CD4-positive, alpha-beta T cell (primary cell): ENCODE data around the gene SORBS1. TPM values are rescaled to one million over a fixed set of nuclear protein-coding genes. Genes with fewer than 3 reads are reported as not detected.

ENCODE experiments used
- ATAC-seq: fragments of 200-7000 bp; cut with Tn5 transposase; one replicate; pipeline ENCODE4 v1.10.0; 2022; ENCODE audit warnings: mild to moderate bottlenecking; ENCODE audit not compliant: poor library complexity
- CTCF ChIA-PET: fragments of 350-600 bp; sonication (Branson Sonifier 250); formaldehyde crosslinking; loops from one replicate; lab custom pipeline; 2021; ENCODE audit warnings: antibody characterized with exemption, inconsistent platforms; lab: Charles Lee
- POLR2A ChIA-PET: fragments of 350-600 bp; sonication (Branson Sonifier 250); formaldehyde crosslinking; loops from one replicate; lab custom pipeline; 2021; ENCODE audit warnings: antibody characterized with exemption, inconsistent platforms; lab: Charles Lee
- DNase-seq, 14 experiments: peaks; one replicate each; pipeline ENCODE4 v3.0.0-alpha.2; 2013 to 2020; ENCODE audit warnings: mixed read lengths in 2 of 14
- H3K27ac ChIP-seq, 2 donors: one replicate each; pipeline versions ENCODE4 v1.5.1 to v1.7.0; 2013; ENCODE audit warnings: low read length in 2 of 2, low read depth in 1 of 2, mild to moderate bottlenecking in 1 of 2
- H3K27me3 ChIP-seq, 2 experiments: 1 replicate in 1 of 2; 2 replicates in 1 of 2; pipeline versions ENCODE4 v1.6.1 to v1.7.0; 2013; ENCODE audit warnings: low read length in 2 of 2, control low read depth in 1 of 2, mild to moderate bottlenecking in 1 of 2, moderate library complexity in 1 of 2; ENCODE audit not compliant: insufficient read depth in 2 of 2, control insufficient read depth in 1 of 2
- H3K36me3 ChIP-seq: one replicate; pipeline ENCODE4 v1.6.1; 2013; ENCODE audit warnings: low read length, control low read depth; ENCODE audit not compliant: insufficient read depth
- H3K4me1 ChIP-seq: one replicate; pipeline ENCODE4 v1.6.1; 2013; ENCODE audit warnings: low read length, control low read depth; ENCODE audit not compliant: insufficient read depth
- H3K4me3 ChIP-seq: one replicate; pipeline ENCODE4 v1.5.1; 2013; ENCODE audit warnings: mild to moderate bottlenecking, low read length, moderate library complexity
- H3K9me3 ChIP-seq, 2 experiments: 1 replicate in 1 of 2; 2 replicates in 1 of 2; pipeline versions ENCODE4 v1.6.1 to v1.7.0; 2013; ENCODE audit warnings: low read length in 2 of 2, mild to moderate bottlenecking in 2 of 2, control low read depth in 1 of 2, moderate library complexity in 1 of 2; ENCODE audit not compliant: control insufficient read depth in 1 of 2, insufficient read depth in 1 of 2
- H3K27ac Mint-ChIP-seq: one replicate; pipeline ENCODE4 v1.8.0; 2020; ENCODE audit warnings: mixed read lengths
- H3K27me3 Mint-ChIP-seq: one replicate; pipeline ENCODE4 v1.8.0; 2021; ENCODE audit warnings: mixed read lengths
- H3K36me3 Mint-ChIP-seq: one replicate; pipeline ENCODE4 v1.8.0; 2021; ENCODE audit warnings: low read depth, mixed read lengths
- H3K4me1 Mint-ChIP-seq: one replicate; pipeline ENCODE4 v1.8.0; 2021; ENCODE audit warnings: low read depth, mixed read lengths
- H3K4me3 Mint-ChIP-seq: one replicate; pipeline ENCODE4 v1.8.0; 2020; ENCODE audit warnings: mild to moderate bottlenecking, mixed read lengths
- H3K9me3 Mint-ChIP-seq: one replicate; pipeline ENCODE4 v1.8.0; 2020; ENCODE audit warnings: mixed read lengths
- intact Hi-C, 2 experiments: fragments of 100-400 bp; cut with DNase I in 1 of 2; cut with micrococcal nuclease in 1 of 2; formaldehyde crosslinking; loops; one replicate each; pipeline versions ENCODE4 v1.15.1 to v1.9.0; 2023 to 2025; cut with DNase I, micrococcal nuclease
- total RNA-seq, 174 experiments: library from RNA in 2 of 174; stranded (reverse) in 2 of 174; gene quantifications; one replicate each; pipeline ENCODE4 v1.2.3 and lab custom pipeline; 2021 to 2026
- TF ChIP-seq, protein P1 (sequence below): fragments of 200-600 bp; IDR thresholded peaks from one replicate; pipeline ENCODE4 v1.8.0; 2022; ENCODE audit warnings: antibody characterized with exemption, mild to moderate bottlenecking

SORBS1 gene
- total RNA-seq, 2 experiments from 2014 or later, result 1.4 to 1.8 TPM

DNA sequence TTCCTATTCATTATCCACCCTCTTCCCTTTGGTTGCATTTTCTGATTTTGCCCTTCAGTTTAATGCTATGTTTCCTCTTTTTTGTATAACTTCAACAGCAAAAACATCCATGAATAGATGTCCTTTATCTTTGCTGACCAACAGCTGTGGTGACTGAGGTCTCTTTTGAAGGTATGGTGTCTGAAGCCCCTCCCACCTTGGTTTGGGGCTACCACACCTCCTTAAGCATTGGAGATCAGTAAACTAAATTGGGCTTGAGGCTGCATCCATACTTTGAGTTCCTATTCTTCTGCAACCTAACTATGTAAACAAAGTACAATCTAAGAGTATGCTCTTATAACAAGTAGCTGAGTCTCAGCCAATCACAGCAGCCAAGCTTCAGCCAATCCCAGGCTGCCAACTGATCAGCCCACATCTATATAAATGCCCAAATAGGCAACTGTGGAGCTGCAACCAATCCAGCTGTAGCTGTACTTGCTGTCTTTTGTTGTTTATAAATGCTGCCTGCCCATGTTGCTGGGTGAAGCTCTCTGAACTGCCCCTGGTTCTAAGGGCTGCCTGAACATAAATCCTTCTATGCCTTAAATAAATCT, 201.0 kb downstream of the SORBS1 start:
- H3K27ac Mint-ChIP-seq, result no peak overlapping the region

DNA sequence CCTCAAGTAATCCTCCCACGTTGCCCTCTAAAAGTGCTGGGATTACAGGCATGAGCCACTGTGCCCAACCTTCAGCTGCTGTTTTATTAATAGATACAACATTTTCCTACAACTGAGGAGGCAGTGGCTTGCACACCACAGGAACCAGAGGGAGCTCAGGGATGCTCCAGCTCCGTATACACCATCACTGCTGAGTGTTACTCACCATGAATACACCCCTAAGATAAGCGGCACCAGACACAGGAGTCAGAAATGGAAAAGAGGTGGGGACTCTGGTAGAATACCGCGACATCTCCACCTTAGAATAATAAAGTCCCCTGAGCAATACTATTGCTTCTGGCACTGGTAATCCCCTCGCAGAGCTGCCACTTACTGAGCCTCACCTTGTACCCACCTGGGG, 201.7 kb downstream of the SORBS1 start:
- ATAC-seq (no peak), DNase-seq (no peak)
- POLR2A ChIA-PET, result no interaction called here
- intact Hi-C loops, result no loop called here
- H3K27me3 ChIP-seq, result no peaks in the 10 kb centered on the region
- H3K27ac Mint-ChIP-seq, result no peak overlapping the region
- no peaks in the 10 kb centered on the region for H3K4me1 ChIP-seq
- TF ChIP-seq, protein P1, sequence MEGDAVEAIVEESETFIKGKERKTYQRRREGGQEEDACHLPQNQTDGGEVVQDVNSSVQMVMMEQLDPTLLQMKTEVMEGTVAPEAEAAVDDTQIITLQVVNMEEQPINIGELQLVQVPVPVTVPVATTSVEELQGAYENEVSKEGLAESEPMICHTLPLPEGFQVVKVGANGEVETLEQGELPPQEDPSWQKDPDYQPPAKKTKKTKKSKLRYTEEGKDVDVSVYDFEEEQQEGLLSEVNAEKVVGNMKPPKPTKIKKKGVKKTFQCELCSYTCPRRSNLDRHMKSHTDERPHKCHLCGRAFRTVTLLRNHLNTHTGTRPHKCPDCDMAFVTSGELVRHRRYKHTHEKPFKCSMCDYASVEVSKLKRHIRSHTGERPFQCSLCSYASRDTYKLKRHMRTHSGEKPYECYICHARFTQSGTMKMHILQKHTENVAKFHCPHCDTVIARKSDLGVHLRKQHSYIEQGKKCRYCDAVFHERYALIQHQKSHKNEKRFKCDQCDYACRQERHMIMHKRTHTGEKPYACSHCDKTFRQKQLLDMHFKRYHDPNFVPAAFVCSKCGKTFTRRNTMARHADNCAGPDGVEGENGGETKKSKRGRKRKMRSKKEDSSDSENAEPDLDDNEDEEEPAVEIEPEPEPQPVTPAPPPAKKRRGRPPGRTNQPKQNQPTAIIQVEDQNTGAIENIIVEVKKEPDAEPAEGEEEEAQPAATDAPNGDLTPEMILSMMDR, result no peak
- CTCF ChIA-PET, result no interaction called here
- H3K4me3 Mint-ChIP-seq, result no peak overlapping the region
- H3K36me3 Mint-ChIP-seq, result no peaks in the 10 kb centered on the region
- no peaks in the 10 kb centered on the region for H3K36me3 ChIP-seq
- H3K27me3 Mint-ChIP-seq, result peaks cover 17% of the 10 kb centered on the region
- H3K27ac ChIP-seq, result no peak overlapping the region
- H3K9me3 ChIP-seq, result no peaks in the 10 kb centered on the region
- no peaks in the 10 kb centered on the region for H3K9me3 Mint-ChIP-seq
- H3K4me3 ChIP-seq, result no peak overlapping the region
- no peaks in the 10 kb centered on the region for H3K4me1 Mint-ChIP-seq

More for the DNA sequence above, 201.0 kb downstream of the SORBS1 start:
- Histone ChIP-seq H3K4me1 (no peaks in the 10 kb centered on the region), H3K27me3 (no peaks in the 10 kb centered on the region), H3K4me3 (no peak overlapping the region), H3K27ac (no peak overlapping the region), H3K9me3 (no peaks in the 10 kb centered on the region), H3K36me3 (no peaks in the 10 kb centered on the region)
- Mint-ChIP-seq H3K36me3 (no peaks in the 10 kb centered on the region), H3K4me3 (no peak overlapping the region), H3K4me1 (no peaks in the 10 kb centered on the region), H3K27me3 (peaks cover 17% of the 10 kb centered on the region), H3K9me3 (no peaks in the 10 kb centered on the region)
- DNase-seq (no peak), ATAC-seq (no peak)
- ChIA-PET POLR2A (no interaction called here), CTCF (no interaction called here)
- TF ChIP-seq, protein P1, result no peak
- intact Hi-C loops, result loop anchor here in 1 of 2 experiments (5.0 kb wide), 1 partner anchor 728 kb away; no protein-coding TSS in a partner anchor

DNA sequence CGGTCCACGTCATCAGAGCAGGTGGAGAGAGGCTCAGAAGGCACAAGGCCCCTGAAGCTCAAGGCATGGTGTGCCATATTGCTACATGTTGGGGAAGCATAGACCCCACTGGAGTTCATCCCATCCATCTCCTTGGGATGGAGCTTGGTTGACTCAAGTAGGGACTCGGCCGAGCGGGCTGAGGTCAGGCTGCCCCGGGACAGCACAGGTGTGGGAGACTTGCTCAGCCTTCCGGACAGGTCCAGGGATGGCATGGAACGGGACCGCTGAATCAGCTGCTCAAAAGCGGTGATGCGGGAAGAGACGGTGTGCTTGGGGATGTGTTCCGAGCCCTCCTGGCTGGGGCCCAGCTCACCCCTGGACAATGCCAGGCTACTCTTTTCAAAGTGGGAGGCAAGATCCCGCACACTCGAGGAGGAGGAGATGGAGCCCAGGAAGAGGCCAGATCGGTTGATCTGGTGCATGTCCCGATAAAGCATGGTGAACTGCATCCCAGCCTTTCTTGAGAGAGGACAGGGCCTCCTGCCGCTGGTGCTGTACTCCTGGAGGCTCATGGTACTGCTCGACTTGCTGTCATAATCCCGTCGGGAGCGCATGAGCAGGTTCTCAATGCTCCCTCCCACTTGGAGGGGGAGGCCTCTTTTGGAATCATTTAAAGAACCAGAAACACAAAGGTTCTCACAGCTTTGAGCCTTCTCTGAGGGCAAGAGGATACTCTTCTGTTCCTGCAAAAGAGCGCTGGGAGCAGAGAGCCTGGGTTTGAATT, 204.8 kb downstream of the SORBS1 start:
- no peak overlapping the region for H3K4me3 Mint-ChIP-seq
- no peak for ATAC-seq

More for the DNA sequence above, 204.8 kb downstream of the SORBS1 start:
- ChIA-PET POLR2A (no interaction called here), CTCF (no interaction called here)
- H3K4me3 ChIP-seq, result no peak overlapping the region
- Mint-ChIP-seq H3K4me1 (no peaks in the 10 kb centered on the region), H3K9me3 (no peaks in the 10 kb centered on the region), H3K27ac (no peak overlapping the region), H3K27me3 (no peaks in the 10 kb centered on the region), H3K36me3 (no peaks in the 10 kb centered on the region)
- DNase-seq, result no peak
- no peaks in the 10 kb centered on the region for H3K9me3 ChIP-seq
- H3K27ac ChIP-seq, result no peak overlapping the region
- TF ChIP-seq, protein P1, result no peak
- no peaks in the 10 kb centered on the region for H3K27me3 ChIP-seq
- no peaks in the 10 kb centered on the region for H3K4me1 ChIP-seq
- no peaks in the 10 kb centered on the region for H3K36me3 ChIP-seq
- intact Hi-C loops, result no loop called here
